IMR-90 (cell line): ENCODE data around the gene PSMC6. TPM values are rescaled to one million over a fixed set of nuclear protein-coding genes. Genes with fewer than 3 reads are reported as not detected.
"Not testable (repeated sequence)": the region's sequence is repeated elsewhere in the genome, so short reads cannot be mapped to it uniquely, and the experiment has no call there.

Experiments used
- ATAC-seq: fragments of 200-7000 bp; cut with Tn5 transposase; 2 replicates; pipeline ENCODE4 v1.9.1; 2020; ENCODE audit warnings: low read depth, mild to moderate bottlenecking, moderate library complexity
- BruUV-seq: library from RNA; stranded (reverse); fragments of 400-500 nt; replicated peaks from 2 replicates; lab custom pipeline; 2021; lab: Mats Ljungman, UMichigan
- CTCF ChIA-PET: fragments of 300-600 bp; formaldehyde crosslinking; extraction: SDS; loops from one replicate; lab custom pipeline; 2021; ENCODE audit warnings: antibody characterized with exemption; lab: Yijun Ruan, JAX
- POLR2A ChIA-PET: fragments of 300-600 bp; sonication (Branson Sonifier 250); formaldehyde crosslinking; loops from one replicate; lab custom pipeline; 2022; ENCODE audit warnings: antibody characterized with exemption; ENCODE audit not compliant: unreplicated experiment; lab: Charles Lee
- DNase-seq: peaks from one replicate; pipeline ENCODE4 v3.0.0; 2013
- H2AFZ ChIP-seq: replicated peaks from 2 replicates; pipeline ENCODE3; 2013; ENCODE audit warnings: low read length, mild to moderate bottlenecking; ENCODE audit not compliant: poor library complexity
- H2AK5ac ChIP-seq: 2 replicates; pipeline ENCODE4 v1.6.1; 2013; ENCODE audit warnings: low read depth, low read length, inconsistent platforms
- H2AK9ac ChIP-seq: replicated peaks from 2 replicates; pipeline ENCODE3; 2013; ENCODE audit warnings: mild to moderate bottlenecking, low read depth, low read length, moderate library complexity; ENCODE audit not compliant: poor library complexity
- H2BK120ac ChIP-seq: 2 replicates; pipeline ENCODE4 v1.6.1; 2013; ENCODE audit warnings: low read depth, low read length, inconsistent platforms
- H2BK15ac ChIP-seq: 3 replicates; pipeline ENCODE4 v1.6.1; 2013; ENCODE audit warnings: low read depth, low read length, inconsistent platforms
- H2BK20ac ChIP-seq: 2 replicates; pipeline ENCODE4 v1.6.1; 2013; ENCODE audit warnings: low read depth, mild to moderate bottlenecking, inconsistent platforms, low read length, moderate library complexity
- H2BK5ac ChIP-seq: 2 replicates; pipeline ENCODE4 v1.6.1; 2013; ENCODE audit warnings: mild to moderate bottlenecking, low read depth, low read length, inconsistent platforms; ENCODE audit not compliant: poor library complexity, severe bottlenecking
- H3K14ac ChIP-seq: replicated peaks from 2 replicates; pipeline ENCODE4 v1.6.1; 2013; ENCODE audit warnings: low read depth, low read length, inconsistent platforms
- H3K18ac ChIP-seq: 2 replicates; pipeline ENCODE4 v1.6.1; 2013; ENCODE audit warnings: low read depth, low read length, control low read depth
- H3K23ac ChIP-seq: 2 replicates; pipeline ENCODE4 v1.6.1; 2013; ENCODE audit warnings: low read depth, low read length, inconsistent platforms
- H3K27ac ChIP-seq: 2 replicates; pipeline ENCODE4 v1.5.1; 2013; ENCODE audit warnings: mild to moderate bottlenecking, control low read depth, low read length; ENCODE audit not compliant: insufficient read depth
- H3K27me3 ChIP-seq: 2 replicates; pipeline ENCODE4 v1.6.1; 2013; ENCODE audit warnings: low read length; ENCODE audit not compliant: control insufficient read depth, insufficient read depth
- H3K36me3 ChIP-seq: 2 replicates; pipeline ENCODE4 v1.6.1; 2013; ENCODE audit warnings: low read length, mixed read lengths; ENCODE audit not compliant: control insufficient read depth, insufficient read depth
- H3K4ac ChIP-seq: 2 replicates; pipeline ENCODE4 v1.6.1; 2013; ENCODE audit warnings: low read depth, low read length, inconsistent platforms
- H3K4me1 ChIP-seq: 2 replicates; pipeline ENCODE4 v1.6.1; 2013; ENCODE audit warnings: low read length, mixed read lengths; ENCODE audit not compliant: control insufficient read depth, insufficient read depth
- H3K4me2 ChIP-seq: 2 replicates; pipeline ENCODE4 v1.6.1; 2013; ENCODE audit warnings: low read depth, mild to moderate bottlenecking, control low read depth, low read length, moderate library complexity
- H3K4me3 ChIP-seq: 2 replicates; pipeline ENCODE4 v1.5.1; 2013; ENCODE audit warnings: low read depth, mild to moderate bottlenecking, control low read depth, low read length, moderate library complexity; ENCODE audit not compliant: insufficient read depth
- H3K56ac ChIP-seq: 2 replicates; pipeline ENCODE4 v1.6.1; 2013; ENCODE audit warnings: low read length, inconsistent platforms; ENCODE audit not compliant: insufficient read depth; ENCODE audit errors: extremely low read depth
- H3K79me1 ChIP-seq, 2 experiments: 2 replicates each; pipeline ENCODE4 v1.6.1; 2013; ENCODE audit warnings: low read length in 2 of 2, inconsistent platforms in 1 of 2, low read depth in 1 of 2
- H3K9ac ChIP-seq: 2 replicates; pipeline ENCODE4 v1.6.1; 2013; ENCODE audit warnings: low read depth, low read length, control low read depth
- H3K9me1 ChIP-seq: 2 replicates; pipeline ENCODE4 v1.6.1; 2013; ENCODE audit warnings: low read length, inconsistent platforms; ENCODE audit not compliant: insufficient read depth
- H3K9me3 ChIP-seq: 2 replicates; pipeline ENCODE4 v1.6.1; 2013; ENCODE audit warnings: low read length; ENCODE audit not compliant: control insufficient read depth, insufficient read depth
- H4K20me1 ChIP-seq: 2 replicates; pipeline ENCODE4 v1.6.1; 2013; ENCODE audit warnings: low read length, inconsistent platforms; ENCODE audit not compliant: insufficient read depth
- H4K5ac ChIP-seq: 2 replicates; pipeline ENCODE4 v1.6.1; 2013; ENCODE audit warnings: mild to moderate bottlenecking, low read depth, low read length, control low read depth
- H4K8ac ChIP-seq, 2 experiments: 2 replicates each; pipeline ENCODE4 v1.6.1; 2013; ENCODE audit warnings: low read depth in 2 of 2, low read length in 2 of 2, control low read depth in 1 of 2, inconsistent platforms in 1 of 2
- H4K91ac ChIP-seq: 2 replicates; pipeline ENCODE4 v1.6.1; 2013; ENCODE audit warnings: low read depth, low read length, inconsistent platforms; ENCODE audit not compliant: insufficient read depth
- WGBS, 2 experiments: methylation state at CpG; one replicate each; pipeline versions ENCODE4 v1.1.5 to v1.1.7; 2013; ENCODE audit warnings: missing lambda C conversion rate in 2 of 2; ENCODE audit not compliant: insufficient read length in 1 of 2; ENCODE audit errors: extremely low coverage in 2 of 2; 5-methylcytosine and 5-hydroxymethylcytosine counted together
- dilution Hi-C: fragments of 300-500 bp; cut with HindIII; formaldehyde crosslinking; loops from one replicate; pipeline ENCODE4 v1.14.3; 2018; ENCODE audit warnings: low sequenced_read_pairs; ENCODE audit not compliant: unreplicated experiment
- in situ Hi-C: fragments of 300-500 bp; cut with MboI; formaldehyde crosslinking; loops from 3 replicates; pipeline ENCODE4 v1.14.3; 2019; ENCODE audit warnings: low sequenced_read_pairs, inconsistent platforms, mixed read lengths
- intact Hi-C: fragments of 100-400 bp; cut with micrococcal nuclease; formaldehyde crosslinking; loops from 2 replicates; pipeline ENCODE4 v1.10.0; 2022
- polyA plus RNA-seq, 3 experiments: library from polyadenylated mRNA; depleted of rRNA; stranded (reverse); fragments of >200 nt; gene quantifications; 2 replicates each; pipeline ENCODE4 v1.2.3, GENCODE V29; 2012; ENCODE audit warnings: low replicate concordance in 1 of 3
- total RNA-seq: library from RNA; depleted of rRNA; stranded (reverse); fragments of >200 nt; gene quantifications from 2 replicates; pipeline ENCODE4 v1.2.3, GENCODE V29; 2012

PSMC6 gene
- total and polyA plus RNA-seq, 2 of the 4 experiments (the other 2 are of a cell fraction), result 62.9 to 85.4 TPM

GRCh38 chr14:52762923-52763322 lies 55.9 kb downstream of the PSMC6 start:
- H2AFZ ChIP-seq, H3K4me1 ChIP-seq, H3K9ac ChIP-seq, H3K4me2 ChIP-seq, DNase-seq, H4K20me1 ChIP-seq, ATAC-seq, H2BK120ac ChIP-seq, H2AK5ac ChIP-seq, intact Hi-C loops, CTCF ChIA-PET, POLR2A ChIA-PET, H3K4ac ChIP-seq, H3K18ac ChIP-seq, H3K79me1 ChIP-seq, H3K9me1 ChIP-seq, in situ Hi-C loops, H3K14ac ChIP-seq, H3K36me3 ChIP-seq, H3K4me3 ChIP-seq, H2BK20ac ChIP-seq, H3K56ac ChIP-seq, H3K9me3 ChIP-seq, H4K91ac ChIP-seq, H2BK5ac ChIP-seq, dilution Hi-C loops, H2BK15ac ChIP-seq, H3K27me3 ChIP-seq, H4K5ac ChIP-seq, H3K27ac ChIP-seq, BruUV-seq, H4K8ac ChIP-seq, H2AK9ac ChIP-seq, H3K23ac ChIP-seq: not testable (repeated sequence)
- WGBS, 2 experiments, result 100% methylated on average over 3 of the region's 4 CpGs; no CpG with 5 or more reads in 1 of the 2 experiments
